Adrenal gland (tissue), 12 donors: Measurements from ENCODE around the gene TMEM235. TPM values are rescaled to one million over a fixed set of nuclear protein-coding genes. Genes with fewer than 3 reads are reported as not detected.

ENCODE experiments used
- DNase-seq, 7 donors: peaks; one replicate each; pipeline ENCODE4 v3.0.0-alpha.2; 2019 to 2020
- H3K27ac ChIP-seq, 5 donors: fragments of 200-600 bp; sonication (generic) in 4 of 5; 1 replicate in 3 of 5; 2 replicates in 2 of 5; pipeline versions ENCODE4 v1.5.1 to v1.8.0; 2016 to 2020; ENCODE audit warnings: mild to moderate bottlenecking in 1 of 5
- H3K27me3 ChIP-seq: fragments of 200-600 bp; 2 replicates; pipeline ENCODE4 v1.8.0; 2021
- H3K36me3 ChIP-seq, 2 donors: fragments of 200-600 bp; replicated peaks in 1 of 2; 1 replicate in 1 of 2; 2 replicates in 1 of 2; pipeline versions ENCODE4 v1.5.1 to v1.8.0; 2018 to 2022
- H3K4me1 ChIP-seq, 2 donors: fragments of 200-600 bp; replicated peaks in 1 of 2; 1 replicate in 1 of 2; 2 replicates in 1 of 2; pipeline versions ENCODE4 v1.5.1 to v1.8.0; 2018 to 2021
- H3K4me3 ChIP-seq, 4 donors: fragments of 200-600 bp; sonication (generic) in 3 of 4; one replicate each; pipeline ENCODE4 v1.5.1; 2016 to 2018
- H3K9me3 ChIP-seq, 3 donors: fragments of 200-600 bp; sonication (generic) in 1 of 3; replicated peaks in 1 of 3; 1 replicate in 2 of 3; 2 replicates in 1 of 3; pipeline versions ENCODE4 v1.5.1 to v1.8.0; 2016 to 2021
- POLR2A ChIP-seq, 2 donors: fragments of 450-650 bp; IDR thresholded peaks; one replicate each; pipeline ENCODE4 v1.6.1; 2017; ENCODE audit warnings: antibody characterized with exemption in 2 of 2, mild to moderate bottlenecking in 2 of 2, moderate library complexity in 1 of 2
- WGBS, 4 donors: extraction: QIAGEN DNeasy Blood & Tissue Kit in 2 of 4; methylation state at CpG; one replicate each; pipeline versions ENCODE4 v1.1.5 to v1.1.7; 2013 to 2017; 5-methylcytosine and 5-hydroxymethylcytosine counted together
- intact Hi-C, 2 donors: fragments of 100-400 bp; cut with DNase I; formaldehyde crosslinking; loops; one replicate each; pipeline versions ENCODE4 v1.14.1 to v1.15.0; 2022 to 2023
- polyA plus RNA-seq, 3 donors: library from polyadenylated mRNA; stranded (reverse); fragments of 200-250 nt in 2 of 3; fragments of 350-450 nt in 1 of 3; fragmentation: Illumina TruSeq in 1 of 3; extraction: RNeasy Lipid Tissue Mini Kit (QIAGEN cat#74804) in 1 of 3; gene quantifications; one replicate each; pipeline ENCODE4 v1.2.3, GENCODE V29; 2013 to 2014
- total RNA-seq, 9 donors: library from RNA; depleted of rRNA in 4 of 9; stranded (reverse); fragments of >200 nt in 4 of 9; fragments of 120-200 nt in 1 of 9; fragmentation: NEBNext Ultra II Directional in 1 of 9; extraction: Animal tissue kit (Norgen Biotek cat#: 25700) in 1 of 9; gene quantifications; one replicate each; pipeline versions ENCODE4 v1.1.0 to v1.2.4, GENCODE V29; 2013 to 2023
- TF ChIP-seq, protein P1 (sequence below), 6 experiments: fragments of 450-650 bp in 4 of 6; fragments of 200-600 bp in 2 of 6; sonication (generic) in 1 of 6; IDR thresholded peaks; 1 replicate in 5 of 6; 2 replicates in 1 of 6; pipeline versions ENCODE4 v1.5.1 to v1.8.0; 2016 to 2021; ENCODE audit warnings: antibody characterized with exemption in 6 of 6, mild to moderate bottlenecking in 2 of 6, moderate library complexity in 1 of 6
- donor health status: healthy with polysubstance abuse.
- donor health status: Bipolar disorder and iron deficiency.
- donor health status: DM: yes; HTN: yes; CAD: no.
- donor health status: DM: no; HTN: no; CAD: no.
- donor health status: DM: no; HTN: no; CAD: no.
- donor health status: DM: yes; HTN: yes; CAD: no.

Gene TMEM235
- total and polyA plus RNA-seq, 12 donors = 0.07 TPM; not detected in 11

DNA sequence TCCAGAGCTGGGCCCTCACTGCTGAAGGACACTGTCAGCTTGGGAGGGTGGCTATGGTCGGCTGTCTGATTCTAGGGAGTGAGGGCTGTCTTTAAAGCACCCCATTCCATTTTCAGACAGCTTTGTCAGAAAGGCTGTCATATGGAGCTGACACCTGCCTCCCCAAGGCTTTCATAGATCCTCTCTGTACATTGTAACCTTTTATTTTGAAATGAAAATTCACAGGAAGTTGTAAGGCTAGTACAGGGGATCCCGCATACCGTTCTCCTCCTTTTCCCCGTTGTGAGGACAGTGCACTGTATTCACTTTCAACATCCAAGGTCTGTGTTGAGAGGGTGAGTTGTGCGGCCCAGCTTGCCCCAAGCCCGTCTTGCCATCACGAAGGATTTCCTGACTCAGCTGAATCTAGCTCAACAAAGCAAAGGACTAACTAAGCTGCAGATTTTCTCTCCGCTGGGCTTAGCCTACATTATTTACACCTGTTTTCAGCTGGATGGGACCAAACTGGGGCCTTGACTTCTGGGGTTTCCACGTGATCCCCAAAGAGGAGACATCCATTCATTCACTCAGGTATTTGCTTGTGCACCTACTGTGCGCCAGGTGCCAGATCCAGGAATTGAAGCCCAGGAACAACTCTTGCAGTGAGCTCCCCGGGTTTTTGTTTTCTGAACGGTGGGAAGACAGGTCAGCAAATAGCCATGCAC is 5.2 kb upstream of the TMEM235 start:
- no peak for TF ChIP-seq POLR2A (IDR thresholded peaks at IDR 0.05)
- TF ChIP-seq, protein P1, sequence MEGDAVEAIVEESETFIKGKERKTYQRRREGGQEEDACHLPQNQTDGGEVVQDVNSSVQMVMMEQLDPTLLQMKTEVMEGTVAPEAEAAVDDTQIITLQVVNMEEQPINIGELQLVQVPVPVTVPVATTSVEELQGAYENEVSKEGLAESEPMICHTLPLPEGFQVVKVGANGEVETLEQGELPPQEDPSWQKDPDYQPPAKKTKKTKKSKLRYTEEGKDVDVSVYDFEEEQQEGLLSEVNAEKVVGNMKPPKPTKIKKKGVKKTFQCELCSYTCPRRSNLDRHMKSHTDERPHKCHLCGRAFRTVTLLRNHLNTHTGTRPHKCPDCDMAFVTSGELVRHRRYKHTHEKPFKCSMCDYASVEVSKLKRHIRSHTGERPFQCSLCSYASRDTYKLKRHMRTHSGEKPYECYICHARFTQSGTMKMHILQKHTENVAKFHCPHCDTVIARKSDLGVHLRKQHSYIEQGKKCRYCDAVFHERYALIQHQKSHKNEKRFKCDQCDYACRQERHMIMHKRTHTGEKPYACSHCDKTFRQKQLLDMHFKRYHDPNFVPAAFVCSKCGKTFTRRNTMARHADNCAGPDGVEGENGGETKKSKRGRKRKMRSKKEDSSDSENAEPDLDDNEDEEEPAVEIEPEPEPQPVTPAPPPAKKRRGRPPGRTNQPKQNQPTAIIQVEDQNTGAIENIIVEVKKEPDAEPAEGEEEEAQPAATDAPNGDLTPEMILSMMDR (IDR thresholded peaks at IDR 0.05) = no peak
- H3K4me3 ChIP-seq = no peak overlapping the region
- no peaks in the 10 kb centered on the region for H3K9me3 ChIP-seq
- H3K36me3 ChIP-seq = no peaks in the 10 kb centered on the region
- peaks cover 10% of the 10 kb centered on the region for H3K27me3 ChIP-seq
- H3K4me1 ChIP-seq = no peaks in the 10 kb centered on the region
- no peak for DNase-seq
- intact Hi-C loops = no loop called here
- WGBS, 4 donors = 65 to 88% (median 74%) methylated on average over 12 of the region's 12 CpGs
- no peak overlapping the region for H3K27ac ChIP-seq

DNA sequence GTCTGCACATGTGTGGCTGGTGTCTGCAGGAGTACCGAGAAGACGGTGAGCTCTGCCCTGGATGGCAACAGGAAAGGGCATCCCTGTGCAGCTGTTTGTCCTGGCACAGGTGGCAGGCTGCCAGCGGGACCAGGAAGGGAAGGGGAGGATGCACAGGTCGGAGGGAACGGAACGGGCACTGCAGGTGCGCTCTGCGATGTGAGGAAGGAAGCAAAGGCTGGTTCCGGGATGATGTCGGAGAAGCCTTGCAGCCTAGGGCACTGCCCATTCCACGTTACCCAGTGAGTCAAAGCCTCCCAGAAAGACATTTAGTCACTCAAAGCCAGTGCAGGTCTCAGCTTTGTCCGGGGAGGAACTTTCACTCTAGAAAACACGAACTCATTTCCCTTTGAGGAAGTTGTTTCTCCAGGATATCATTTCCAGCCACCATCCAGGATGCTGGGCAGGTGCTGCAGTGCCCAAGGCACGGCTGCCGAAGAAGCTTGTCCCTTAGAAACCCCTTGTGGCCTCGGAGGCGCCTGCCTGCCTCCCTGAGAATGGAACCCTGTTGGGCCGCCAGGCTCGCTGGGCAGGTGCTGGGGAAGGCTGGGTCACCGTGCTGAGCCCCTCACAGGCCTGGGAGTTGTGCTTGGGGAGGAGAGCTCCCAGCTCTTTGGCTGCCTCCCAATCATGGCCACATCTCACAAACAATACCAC is 4.5 kb upstream of the TMEM235 start:
- H3K27ac ChIP-seq = no peak overlapping the region
- no peaks in the 10 kb centered on the region for H3K9me3 ChIP-seq
- H3K27me3 ChIP-seq = peaks cover 15% of the 10 kb centered on the region
- no peak for DNase-seq
- TF ChIP-seq, protein P1 (IDR thresholded peaks at IDR 0.05) = no peak
- no peak for TF ChIP-seq POLR2A (IDR thresholded peaks at IDR 0.05)
- H3K4me3 ChIP-seq = no peak overlapping the region
- no peaks in the 10 kb centered on the region for H3K4me1 ChIP-seq
- intact Hi-C loops = no loop called here
- WGBS, 4 donors = 64 to 75% (median 67%) methylated on average over 13 to 20 of the region's 20 CpGs
- no peaks in the 10 kb centered on the region for H3K36me3 ChIP-seq

DNA sequence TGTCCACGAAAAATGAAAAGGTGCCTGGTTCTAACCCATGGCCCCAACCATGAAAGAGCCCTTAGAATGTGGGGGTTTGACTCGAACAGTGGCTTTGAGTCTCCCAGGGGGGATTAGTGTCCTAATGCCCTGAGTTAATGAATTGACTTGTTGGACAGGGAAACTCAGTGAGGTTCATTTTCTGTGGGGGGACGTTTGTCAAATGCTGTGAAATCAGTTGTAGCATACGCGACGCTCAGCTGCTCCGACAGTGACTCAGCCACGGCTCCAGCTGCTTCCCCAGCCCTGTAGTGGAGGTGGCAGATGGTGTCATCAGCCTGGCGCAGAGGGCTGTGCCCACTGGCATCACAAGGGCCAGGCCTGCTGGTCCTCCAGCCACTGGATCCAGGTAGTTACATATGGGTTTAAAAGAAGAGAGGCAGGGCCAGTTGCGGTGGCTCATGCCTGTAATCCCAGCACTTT is 3.9 kb upstream of the TMEM235 start:
- TF ChIP-seq POLR2A (IDR thresholded peaks at IDR 0.05) = no peak
- intact Hi-C loops = no loop called here
- 69 to 85% (median 81%) methylated on average over 7 to 10 of the region's 10 CpGs for WGBS, 4 donors
- no peak overlapping the region for H3K4me3 ChIP-seq
- H3K27ac ChIP-seq = no peak overlapping the region
- H3K36me3 ChIP-seq = no peaks in the 10 kb centered on the region
- peaks cover 20% of the 10 kb centered on the region for H3K27me3 ChIP-seq
- H3K9me3 ChIP-seq = no peaks in the 10 kb centered on the region
- H3K4me1 ChIP-seq = no peaks in the 10 kb centered on the region
- no peak for DNase-seq

DNA sequence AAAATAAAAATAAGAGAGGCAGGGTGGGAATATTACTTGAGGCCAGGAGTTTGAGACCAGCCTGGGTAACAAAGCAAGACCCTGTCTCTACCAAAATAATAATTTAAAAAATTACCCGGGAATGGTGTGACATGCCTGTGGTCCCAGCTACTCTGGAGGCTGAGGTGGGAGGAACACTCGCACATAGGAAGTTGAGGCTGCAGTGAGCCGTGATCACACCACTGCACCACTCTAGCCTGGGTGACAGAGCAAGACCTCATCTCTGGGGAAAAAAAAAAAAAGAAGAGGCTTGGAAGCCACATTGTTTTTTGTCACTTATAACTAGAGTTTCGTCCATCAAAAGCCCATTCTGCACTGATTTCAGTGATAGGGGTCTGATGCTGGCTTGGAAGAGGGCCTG is 3.3 kb upstream of the TMEM235 start:
- TF ChIP-seq, protein P1 (IDR thresholded peaks at IDR 0.05) = no peak
- TF ChIP-seq POLR2A (IDR thresholded peaks at IDR 0.05) = no peak
- no peaks in the 10 kb centered on the region for H3K4me1 ChIP-seq
- intact Hi-C loops = no loop called here
- H3K27me3 ChIP-seq = peaks cover 27% of the 10 kb centered on the region
- no peak overlapping the region for H3K4me3 ChIP-seq
- DNase-seq = no peak
- H3K27ac ChIP-seq = no peak overlapping the region
- 60 to 81% (median 79%) methylated on average over 4 of the region's 4 CpGs for WGBS, 4 donors
- no peaks in the 10 kb centered on the region for H3K9me3 ChIP-seq
- no peaks in the 10 kb centered on the region for H3K36me3 ChIP-seq
